ENCODE measurements around the gene RNF144A. TPM values are rescaled to one million over a fixed set of nuclear protein-coding genes. Genes with fewer than 3 reads are reported as not detected.

The RNF144A gene
- total and polyA plus RNA-seq, 2 donors (not counting 1 experiment from before 2014, with no cell fraction given): 1.2 to 1.6 TPM

GRCh38 chr2:7084601-7085000, 167.4 kb downstream of the RNF144A start:
- TF ChIP-seq EZH2 (IDR thresholded peaks at IDR 0.05; ENCODE audit: borderline replicate concordance, insufficient read depth, low read depth, low read length, poor library complexity, severe bottlenecking): no peak
- TF ChIP-seq CTCF (IDR thresholded peaks at IDR 0.05): no peak
- Histone ChIP-seq H3K9ac (ENCODE audit: low read length) (no peak overlapping the region), H3K9me3 (ENCODE audit: control extremely low read depth in 1 of 3, control insufficient read depth in 2 of 3, insufficient read depth in 1 of 3, low read length in 2 of 3) (peaks cover 0 to 6% (median 5%) of the 10 kb centered on the region in 3 donors), H3K79me2 (ENCODE audit: control insufficient read depth, insufficient read depth, low read length) (no peaks in the 10 kb centered on the region), H2AFZ (ENCODE audit: insufficient read depth, low read depth, low read length, poor library complexity, severe bottlenecking) (no peak overlapping the region), H4K20me1 (ENCODE audit: control insufficient read depth, insufficient read depth, low read length, poor library complexity, severe bottlenecking) (no peaks in the 10 kb centered on the region), H3K4me1 (ENCODE audit: control insufficient read depth in 2 of 2, insufficient read depth in 2 of 2, low read length in 2 of 2) (no peaks in the 10 kb centered on the region), H3K27me3 (replicated peaks in 1 of 4; ENCODE audit: control extremely low read depth in 1 of 4, control insufficient read depth in 3 of 4, insufficient read depth in 4 of 4, low read length in 3 of 4) (no peaks in the 10 kb centered on the region), H3K4me2 (replicated peaks; ENCODE audit: low read depth, low read length, poor library complexity, severe bottlenecking) (no peak overlapping the region), H3K36me3 (replicated peaks in 1 of 2; ENCODE audit: control extremely low read depth in 1 of 2, control insufficient read depth in 1 of 2, extremely low read depth in 1 of 2, insufficient read depth in 2 of 2, low read length in 1 of 2) (no peaks in the 10 kb centered on the region), H3K27ac (ENCODE audit: low read length in 2 of 2) (no peak overlapping the region), H3K4me3 (ENCODE audit: control extremely low read depth in 1 of 5, extremely low read depth in 1 of 5, insufficient read depth in 1 of 5, low read depth in 2 of 5, low read length in 4 of 5) (no peak overlapping the region)
- no peaks in the 10 kb centered on the region for H3K4me1 Mint-ChIP-seq
- intact Hi-C loops (cut with micrococcal nuclease): loop anchor here (1.0 kb wide), 2 partner anchors 47 to 187 kb away; no protein-coding TSS in a partner anchor
- H3K9me3 Mint-ChIP-seq (ENCODE audit: insufficient read depth): peaks cover 4% of the 10 kb centered on the region
- no peak overlapping the region for H3K4me3 Mint-ChIP-seq
- ChIA-PET CTCF (interaction anchor here (0.8 to 1.4 kb wide), 7 partner anchors 11 to 188 kb away, joined by 3 to 4 read pairs (median 3); no protein-coding TSS in a partner anchor), POLR2A (no interaction called here)
- H3K27ac Mint-ChIP-seq: no peak overlapping the region
- H3K27me3 Mint-ChIP-seq: peaks cover 13% of the 10 kb centered on the region
- no peak for ATAC-seq (ENCODE audit: low read depth)
- DNase-seq: no peak

GRCh38 chr2:7089284-7089683, 172.1 kb downstream of the RNF144A start:
- no peaks in the 10 kb centered on the region for H3K9me3 ChIP-seq (ENCODE audit: control extremely low read depth in 1 of 3, control insufficient read depth in 2 of 3, insufficient read depth in 1 of 3, low read length in 2 of 3)
- POLR2A ChIA-PET: no interaction called here
- H3K79me2 ChIP-seq (ENCODE audit: control insufficient read depth, insufficient read depth, low read length): no peaks in the 10 kb centered on the region
- H3K27ac Mint-ChIP-seq: no peak overlapping the region
- no peak overlapping the region for H3K9ac ChIP-seq (ENCODE audit: low read length)
- H3K4me3 Mint-ChIP-seq: no peak overlapping the region
- no peak for DNase-seq
- no peak overlapping the region for H2AFZ ChIP-seq (ENCODE audit: insufficient read depth, low read depth, low read length, poor library complexity, severe bottlenecking)
- no peak overlapping the region for H3K4me3 ChIP-seq (ENCODE audit: control extremely low read depth in 1 of 5, extremely low read depth in 1 of 5, insufficient read depth in 1 of 5, low read depth in 2 of 5, low read length in 4 of 5)
- H3K9me3 Mint-ChIP-seq (ENCODE audit: insufficient read depth): no peaks in the 10 kb centered on the region
- no peak for ATAC-seq (ENCODE audit: low read depth)
- H4K20me1 ChIP-seq (ENCODE audit: control insufficient read depth, insufficient read depth, low read length, poor library complexity, severe bottlenecking): no peaks in the 10 kb centered on the region
- peaks cover 23% of the 10 kb centered on the region for H3K27me3 Mint-ChIP-seq
- no peak overlapping the region for H3K27ac ChIP-seq (ENCODE audit: low read length in 2 of 2)
- 93% methylated on average over 16 of the region's 16 CpGs for WGBS (ENCODE audit: insufficient coverage)
- H3K4me2 ChIP-seq (replicated peaks; ENCODE audit: low read depth, low read length, poor library complexity, severe bottlenecking): no peak overlapping the region
- H3K4me1 ChIP-seq (ENCODE audit: control insufficient read depth in 2 of 2, insufficient read depth in 2 of 2, low read length in 2 of 2): no peaks in the 10 kb centered on the region
- H3K36me3 ChIP-seq (replicated peaks in 1 of 2; ENCODE audit: control extremely low read depth in 1 of 2, control insufficient read depth in 1 of 2, extremely low read depth in 1 of 2, insufficient read depth in 2 of 2, low read length in 1 of 2): no peaks in the 10 kb centered on the region
- intact Hi-C loops (cut with micrococcal nuclease): no loop called here
- CTCF ChIA-PET: no interaction called here
- H3K27me3 ChIP-seq (replicated peaks in 1 of 4; ENCODE audit: control extremely low read depth in 1 of 4, control insufficient read depth in 3 of 4, insufficient read depth in 4 of 4, low read length in 3 of 4): no peaks in the 10 kb centered on the region
- H3K4me1 Mint-ChIP-seq: no peaks in the 10 kb centered on the region
- TF ChIP-seq EZH2 (IDR thresholded peaks at IDR 0.05; ENCODE audit: borderline replicate concordance, insufficient read depth, low read depth, low read length, poor library complexity, severe bottlenecking): no peak
- TF ChIP-seq CTCF (IDR thresholded peaks at IDR 0.05): no peak
